ENCODE data around the gene TSHZ1. TPM values are rescaled to one million over a fixed set of nuclear protein-coding genes. Genes with fewer than 3 reads are reported as not detected.

Gene TSHZ1
- total RNA-seq, 1 donor from 2014 or later, result 32.0 TPM

Other genes with a start within 250 kb of the TSHZ1 start
- gene PTGR3, start 1.7 kb upstream of the TSHZ1 start, total RNA-seq, result 41.1 TPM
- gene SMIM21, start 216.9 kb downstream of the TSHZ1 start, total RNA-seq, result not detected